Cortex of kidney (tissue), 1 donor: ENCODE measurements around the gene SIK3.
"Not testable (repeated sequence)": the region's sequence is repeated elsewhere in the genome, so short reads cannot be mapped to it uniquely, and the experiment has no call there.

ENCODE experiments used
- DNase-seq: peaks from one replicate; lab custom pipeline; 2025; lab: John Stamatoyannopoulos, UW

The SIK3 gene

GRCh38 chr11:116825854-116826750 is 272.1 kb downstream of the SIK3 start:
- DNase-seq: no peak

- DNase-seq: no peak
These were observed 272.8 kb downstream of the SIK3 start for GRCh38 chr11:116825434-116825833.

- no peak for DNase-seq
These were observed 275.0 kb downstream of the SIK3 start, which contains the start of gene APOA4 for GRCh38 chr11:116823031-116823843. APOA4 (minus strand) TSS chr11:116823304; CDS start chr11:116823191, 113 bp downstream.

DNA sequence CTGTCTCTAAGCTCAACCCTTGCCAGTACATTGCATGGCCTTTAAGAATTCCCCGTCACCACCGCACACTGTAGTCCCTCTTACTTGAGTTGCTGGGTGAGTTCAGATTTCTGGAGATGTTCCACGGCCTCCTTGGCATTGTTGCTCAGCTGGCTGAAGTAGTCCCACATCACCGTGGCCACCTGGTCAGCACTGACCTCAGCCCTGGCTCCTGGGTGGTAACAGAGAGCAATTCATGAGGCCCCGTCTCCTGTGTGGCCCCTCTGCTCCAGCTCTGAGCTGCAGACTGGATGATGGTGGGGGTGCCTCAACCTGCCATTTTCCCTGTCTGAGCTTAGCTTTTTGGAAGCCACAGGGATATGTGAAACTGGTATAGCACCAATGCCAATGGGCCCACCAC is 275.7 kb downstream of the SIK3 start:
- no peak for DNase-seq

GRCh38 chr11:116821050-116821918 is 276.9 kb downstream of the SIK3 start:
- DNase-seq: no peak

DNA sequence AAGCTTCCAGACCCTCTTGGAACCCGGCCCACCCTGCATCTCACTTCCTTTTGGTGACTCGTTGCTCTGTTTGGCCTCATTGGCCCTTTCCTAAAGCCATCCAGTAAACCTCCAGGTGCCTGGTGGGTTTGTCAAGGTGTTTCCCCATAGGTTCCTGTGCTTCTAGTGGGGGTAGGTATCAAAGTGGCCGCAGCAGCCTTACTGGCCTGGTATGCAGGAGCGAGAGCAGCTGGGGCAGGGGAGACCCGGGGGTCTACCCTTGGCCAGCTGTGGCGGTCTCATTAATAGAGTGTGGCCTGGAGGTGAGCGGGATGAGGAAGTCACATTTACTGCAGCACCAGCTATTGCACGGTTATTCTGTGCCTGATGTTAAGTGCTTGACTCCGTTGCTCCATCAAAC is 279.2 kb downstream of the SIK3 start:
- no peak for DNase-seq

- DNase-seq: no peak
These were observed 283.7 kb downstream of the SIK3 start for GRCh38 chr11:116814502-116814901.

GRCh38 chr11:116813781-116814471 is 284.3 kb downstream of the SIK3 start:
- DNase-seq: no peak

DNA sequence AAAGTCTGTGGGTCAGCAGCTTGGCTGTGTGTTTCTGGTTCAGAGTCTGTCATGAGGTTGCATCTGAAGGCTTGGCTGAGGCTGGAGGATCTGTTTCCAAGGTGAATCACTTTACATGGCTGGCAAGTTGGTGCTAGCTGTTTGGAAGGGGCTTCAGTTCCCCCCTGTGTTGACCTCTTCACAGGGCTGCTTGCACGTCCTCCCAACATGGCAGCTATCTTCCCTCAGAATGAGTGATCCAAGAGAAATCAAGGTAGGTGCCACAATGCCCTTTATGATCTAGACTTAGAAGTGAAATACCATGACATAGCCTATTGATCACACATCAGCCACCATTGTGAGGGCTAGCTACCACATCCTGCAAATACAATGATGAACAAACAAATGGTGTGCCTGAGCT is 285.1 kb downstream of the SIK3 start:
- no peak for DNase-seq

DNA sequence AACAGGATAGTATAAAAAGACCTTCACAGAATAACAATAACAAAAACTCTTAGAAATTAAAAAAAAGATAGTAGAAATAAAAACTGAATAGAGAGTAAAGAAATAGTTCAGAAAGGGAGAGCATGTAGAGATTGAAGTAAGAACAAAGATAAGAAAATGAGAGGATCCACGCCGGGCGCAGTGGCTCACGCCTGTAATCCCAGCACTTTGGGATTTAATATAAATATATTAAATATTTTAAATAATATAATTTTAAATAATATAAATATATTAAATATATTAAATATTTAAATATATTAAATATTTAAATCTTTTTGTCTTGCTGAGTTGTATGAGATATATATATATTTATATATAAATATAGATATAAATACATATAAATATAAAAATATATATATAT is 286.1 kb downstream of the SIK3 start:
- no peak for DNase-seq

DNA sequence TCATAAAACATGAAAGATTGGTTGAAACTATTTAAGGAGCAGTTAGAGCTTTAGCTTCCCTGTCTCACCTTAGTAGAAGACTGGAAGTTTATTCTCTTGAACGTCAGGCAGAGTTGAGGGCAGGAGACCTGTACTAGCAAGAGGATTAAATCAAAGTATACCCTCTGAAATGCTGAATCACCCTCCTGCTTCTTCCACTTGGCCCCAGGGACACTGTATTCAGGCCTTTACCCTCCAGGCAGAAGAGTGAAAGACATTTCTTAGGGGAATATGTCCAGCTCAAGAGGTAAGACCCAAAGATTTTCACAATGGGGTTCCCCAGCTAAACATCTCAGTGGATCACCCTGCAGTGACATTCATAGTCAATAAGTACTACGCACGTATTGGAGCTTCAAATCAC is 287.0 kb downstream of the SIK3 start:
- no peak for DNase-seq

DNA sequence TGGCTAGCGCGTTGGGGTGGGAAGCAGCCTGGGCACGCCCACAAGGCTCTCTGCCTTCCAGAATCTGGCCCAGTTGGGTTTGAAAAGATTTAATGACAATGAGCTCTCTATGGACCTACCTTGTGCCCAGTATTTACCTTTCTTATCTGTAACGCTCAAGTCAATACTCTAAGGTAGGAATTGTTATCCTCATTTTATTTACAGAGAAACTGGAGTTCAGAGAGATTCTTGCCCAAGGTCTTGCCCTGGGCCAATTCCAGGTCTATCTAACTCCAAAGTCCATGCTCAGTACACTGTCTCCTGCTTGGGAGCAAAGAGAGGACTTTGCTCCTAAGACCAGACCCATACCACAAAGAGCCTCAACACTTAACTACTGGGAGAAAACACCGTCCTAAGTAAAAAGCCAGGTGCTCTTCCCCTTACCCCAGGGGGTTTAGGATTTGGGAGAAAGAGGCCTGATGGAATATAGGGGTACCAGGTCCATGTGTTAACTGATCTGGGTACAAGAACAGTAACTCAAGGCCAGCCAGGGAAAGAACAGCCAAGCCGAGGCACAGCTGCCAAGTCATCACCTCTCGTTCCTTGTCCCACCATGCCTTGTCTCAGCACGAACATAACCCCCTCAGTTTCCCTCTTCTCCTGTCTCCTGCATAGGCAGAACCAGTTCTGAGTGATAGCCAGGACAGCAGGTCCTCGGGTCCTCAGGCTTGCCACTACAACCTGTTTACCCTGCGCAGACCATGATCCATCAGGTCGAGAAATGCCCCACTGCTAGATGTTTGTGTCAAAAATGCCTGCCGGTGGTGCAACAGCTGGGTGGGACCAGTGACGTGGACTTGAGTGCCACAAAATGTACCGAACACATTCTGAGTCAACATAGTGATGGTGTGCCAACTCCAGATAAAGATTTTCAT is 289.7 kb downstream of the SIK3 start:
- no peak for DNase-seq

- no peak for DNase-seq
These were observed 290.5 kb downstream of the SIK3 start for GRCh38 chr11:116807601-116808261.

DNA sequence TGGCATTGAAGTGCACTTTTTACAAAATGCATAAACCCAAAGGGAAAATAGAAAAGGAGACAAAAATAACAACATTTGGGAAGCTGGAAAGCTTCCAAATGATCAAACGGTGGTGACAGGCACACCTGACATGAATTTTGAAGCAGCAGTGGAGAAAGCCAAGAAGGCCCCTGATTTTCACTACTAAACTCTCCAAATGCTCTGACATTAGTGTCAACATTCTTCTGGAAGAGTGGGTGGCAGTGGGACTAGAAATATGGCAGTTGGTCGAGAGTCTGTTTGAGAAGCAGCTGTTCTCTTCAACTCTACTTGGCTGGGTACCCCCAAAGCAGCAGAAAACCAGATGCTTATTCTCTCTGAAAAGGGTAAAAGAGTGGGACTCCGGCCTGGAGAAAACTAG is 294.2 kb downstream of the SIK3 start:
- DNase-seq: no peak

DNA sequence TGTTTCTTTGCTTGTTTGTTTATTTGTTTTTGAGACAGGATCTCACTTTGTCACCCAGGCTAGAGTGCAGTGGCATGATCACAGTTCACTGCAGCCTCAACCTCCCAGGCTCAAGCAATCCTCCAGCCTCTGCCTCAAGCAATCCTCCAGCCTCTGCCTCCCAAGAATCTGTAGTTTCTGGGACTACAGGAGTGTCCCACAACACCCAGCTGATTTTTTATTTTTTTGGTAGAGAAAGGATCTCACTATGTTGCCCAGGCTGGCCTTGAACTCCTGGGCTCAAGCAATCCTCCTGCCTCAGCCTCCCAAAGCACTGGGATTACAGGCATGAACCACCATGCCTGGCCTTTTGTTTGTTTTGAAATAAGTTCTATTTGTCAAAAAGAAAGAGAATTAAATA is 296.6 kb downstream of the SIK3 start:
- DNase-seq: not testable (repeated sequence)

GRCh38 chr11:116800610-116801009 is 297.6 kb downstream of the SIK3 start:
- DNase-seq: no peak

- DNase-seq: no peak
These were observed 299.9 kb downstream of the SIK3 start for GRCh38 chr11:116798368-116798767.

- DNase-seq: no peak
These were observed 300.4 kb downstream of the SIK3 start for GRCh38 chr11:116797816-116798215.

GRCh38 chr11:116796548-116796947 is 301.7 kb downstream of the SIK3 start:
- DNase-seq: no peak

DNA sequence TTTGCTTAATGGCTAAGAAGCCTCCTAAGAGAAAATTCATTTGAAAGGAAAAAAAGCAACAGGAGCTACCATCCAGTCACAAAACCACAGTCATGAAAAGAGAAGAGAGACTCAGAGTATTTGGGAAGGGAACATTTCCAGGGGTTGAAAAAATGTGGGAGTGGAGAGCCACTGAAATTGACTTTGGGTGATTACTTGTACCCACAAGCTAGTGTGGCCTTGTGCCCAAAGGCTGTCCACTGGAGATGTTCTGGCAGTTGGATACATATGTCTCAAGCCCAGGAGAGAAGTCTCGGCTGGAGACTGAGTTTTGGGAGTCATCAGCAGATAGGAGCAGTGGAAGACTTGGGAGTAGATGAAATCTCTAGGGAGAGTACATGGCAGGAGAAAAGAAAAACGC is 303.4 kb downstream of the SIK3 start:
- no peak for DNase-seq
